Activated naive CD4-positive, alpha-beta T cell treated with anti-CD3 and anti-CD28 coated beads for 36 hours (primary cell): ENCODE results near the gene AFF3. TPM values are rescaled to one million over a fixed set of nuclear protein-coding genes. Genes with fewer than 3 reads are reported as not detected.

Experiments used
- CTCF ChIA-PET: fragments of 350-600 bp; sonication (Branson Sonifier 250); formaldehyde crosslinking; loops from one replicate; lab custom pipeline; 2021; ENCODE audit warnings: antibody characterized with exemption; lab: Charles Lee
- DNase-seq: peaks from one replicate; pipeline ENCODE4 v3.0.0-alpha.2; 2020
- H3K27ac Mint-ChIP-seq: one replicate; pipeline ENCODE4 v1.8.0; 2021; ENCODE audit warnings: mild to moderate bottlenecking, mixed read lengths
- H3K27me3 Mint-ChIP-seq: one replicate; pipeline ENCODE4 v1.8.0; 2021; ENCODE audit warnings: low read depth, mixed read lengths
- H3K36me3 Mint-ChIP-seq: one replicate; pipeline ENCODE4 v1.8.0; 2021; ENCODE audit warnings: low read depth, mixed read lengths
- H3K4me1 Mint-ChIP-seq: one replicate; pipeline ENCODE4 v1.8.0; 2021; ENCODE audit warnings: low read depth, mixed read lengths
- H3K4me3 Mint-ChIP-seq: one replicate; pipeline ENCODE4 v1.8.0; 2021; ENCODE audit warnings: mild to moderate bottlenecking, moderate library complexity, mixed read lengths
- H3K9me3 Mint-ChIP-seq: one replicate; pipeline ENCODE4 v1.8.0; 2021; ENCODE audit warnings: mixed read lengths
- intact Hi-C: fragments of 100-400 bp; cut with micrococcal nuclease; formaldehyde crosslinking; loops from one replicate; pipeline ENCODE4 v1.15.1; 2023
- total RNA-seq, 2 experiments: library from RNA; stranded (reverse); gene quantifications; one replicate each; pipeline ENCODE4 v1.2.3, GENCODE V29; 2021

The AFF3 gene
- total RNA-seq, 2 experiments from 2014 or later, result 1.5 to 2.1 TPM

DNA sequence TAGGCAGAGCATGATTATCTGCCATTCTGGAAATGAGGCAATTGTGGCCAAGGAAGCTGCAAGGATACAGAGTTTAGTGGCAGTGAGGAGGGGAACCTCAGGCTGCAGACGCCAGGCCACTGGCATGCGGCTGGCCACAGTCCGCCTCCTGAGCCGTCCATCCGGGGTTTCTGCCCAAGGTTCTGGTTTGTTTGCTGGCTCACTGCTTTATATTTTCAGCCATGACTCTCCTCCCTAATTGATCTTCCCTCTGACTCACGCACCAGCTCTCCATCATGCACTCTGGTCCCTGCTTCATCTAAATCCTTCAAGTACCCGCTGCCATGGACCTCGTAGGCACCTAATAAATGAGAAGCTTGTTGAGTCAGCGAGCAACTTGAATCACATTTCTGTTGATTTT is 544.8 kb downstream of the AFF3 start:
- Mint-ChIP-seq H3K36me3 (peaks cover 3% of the 10 kb centered on the region), H3K9me3 (no peaks in the 10 kb centered on the region), H3K27ac (no peak overlapping the region), H3K4me3 (no peak overlapping the region), H3K4me1 (no peaks in the 10 kb centered on the region), H3K27me3 (no peaks in the 10 kb centered on the region)
- CTCF ChIA-PET, result no interaction called here
- DNase-seq, result no peak
- intact Hi-C loops, result no loop called here

DNA sequence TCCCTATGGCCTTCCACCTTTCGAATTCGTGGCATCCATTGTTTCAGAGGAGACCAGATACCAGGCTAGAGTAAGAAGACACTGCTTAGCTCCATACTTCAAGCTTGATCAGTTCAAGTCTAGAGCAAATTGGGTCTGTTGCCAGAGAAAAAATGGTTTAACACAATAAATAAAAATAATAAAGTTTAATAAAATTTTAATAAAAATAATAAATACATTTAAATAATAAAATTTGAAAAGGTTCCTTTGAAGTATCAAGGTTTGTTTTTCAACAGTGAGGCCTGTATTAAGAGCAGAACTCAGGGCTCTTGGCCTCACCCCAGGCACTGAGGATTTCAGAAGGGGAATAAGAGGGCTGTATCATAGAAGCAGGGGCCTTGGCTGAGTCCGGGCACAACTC is 547.0 kb downstream of the AFF3 start:
- Mint-ChIP-seq H3K4me1 (no peaks in the 10 kb centered on the region), H3K4me3 (no peak overlapping the region), H3K27ac (no peak overlapping the region), H3K36me3 (peaks cover 3% of the 10 kb centered on the region), H3K9me3 (no peaks in the 10 kb centered on the region), H3K27me3 (no peaks in the 10 kb centered on the region)
- CTCF ChIA-PET, result no interaction called here
- DNase-seq, result no peak
- intact Hi-C loops, result no loop called here

DNA sequence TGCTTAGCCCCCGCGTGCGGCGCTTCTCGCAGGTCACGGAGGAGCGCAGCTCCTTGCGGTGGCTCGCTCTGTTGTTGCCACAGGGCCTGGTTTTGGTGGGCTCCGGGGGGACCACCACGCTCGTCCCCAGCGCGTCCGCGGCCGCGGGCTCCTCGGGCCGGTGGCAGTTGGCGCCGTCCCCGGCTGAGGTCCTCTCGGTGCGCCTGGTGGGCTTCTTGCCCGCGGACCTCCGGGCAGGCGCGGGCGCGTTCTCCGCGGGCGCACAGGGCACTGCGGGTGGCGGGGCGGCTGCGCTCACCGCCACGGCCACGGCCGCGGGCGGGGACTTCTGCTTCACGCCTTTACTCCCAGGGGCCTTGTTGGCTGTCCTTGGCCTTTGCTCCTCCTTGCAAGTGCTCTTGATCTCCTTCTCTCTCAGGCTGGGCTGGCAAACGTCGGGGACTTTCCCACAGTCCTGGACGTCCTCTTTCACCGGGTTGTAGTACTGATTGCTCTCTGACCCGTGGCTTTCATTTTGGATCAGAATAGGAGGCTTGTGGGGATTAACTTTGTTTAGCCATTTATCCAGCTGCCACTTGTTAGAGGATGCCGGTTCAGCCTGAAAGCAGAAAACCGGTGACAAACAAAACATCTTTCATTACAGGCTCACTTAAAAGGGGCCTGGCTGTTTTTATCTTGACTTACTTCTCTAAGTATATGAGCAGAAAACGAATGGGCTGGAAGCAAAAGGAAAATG is 548.5 kb downstream of the AFF3 start:
- Mint-ChIP-seq H3K4me3 (no peak overlapping the region), H3K27ac (no peak overlapping the region), H3K36me3 (peaks cover 3% of the 10 kb centered on the region), H3K4me1 (no peaks in the 10 kb centered on the region), H3K9me3 (no peaks in the 10 kb centered on the region), H3K27me3 (no peaks in the 10 kb centered on the region)
- no peak for DNase-seq
- CTCF ChIA-PET, result no interaction called here
- intact Hi-C loops, result no loop called here

DNA sequence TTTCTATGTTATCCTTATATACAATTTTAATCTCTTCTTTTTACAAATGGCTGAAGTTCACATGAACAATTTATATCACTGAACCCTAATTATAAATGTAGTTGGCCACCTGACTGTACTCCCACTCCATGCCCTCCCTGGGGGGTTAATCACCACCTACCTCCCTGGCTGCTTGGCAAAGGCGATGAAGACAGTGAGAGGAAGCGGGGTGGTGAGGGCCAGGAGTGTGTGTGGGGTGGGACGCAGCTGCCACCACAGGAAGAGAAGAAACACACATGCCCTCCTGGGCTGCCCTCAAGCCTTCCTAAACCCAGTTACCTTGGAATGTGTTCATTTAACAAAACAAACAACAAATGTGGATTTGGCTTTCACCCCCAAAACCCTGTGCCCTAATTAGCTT is 565.6 kb downstream of the AFF3 start:
- no peaks in the 10 kb centered on the region for H3K36me3 Mint-ChIP-seq
- no peaks in the 10 kb centered on the region for H3K4me1 Mint-ChIP-seq
- intact Hi-C loops, result no loop called here
- H3K4me3 Mint-ChIP-seq, result no peak overlapping the region
- CTCF ChIA-PET, result interaction anchor here (1.0 kb wide), 1 partner anchor 18 kb away, joined by 5 read pairs; no protein-coding TSS in a partner anchor
- no peak for DNase-seq
- no peaks in the 10 kb centered on the region for H3K27me3 Mint-ChIP-seq
- H3K27ac Mint-ChIP-seq, result no peak overlapping the region
- no peaks in the 10 kb centered on the region for H3K9me3 Mint-ChIP-seq

DNA sequence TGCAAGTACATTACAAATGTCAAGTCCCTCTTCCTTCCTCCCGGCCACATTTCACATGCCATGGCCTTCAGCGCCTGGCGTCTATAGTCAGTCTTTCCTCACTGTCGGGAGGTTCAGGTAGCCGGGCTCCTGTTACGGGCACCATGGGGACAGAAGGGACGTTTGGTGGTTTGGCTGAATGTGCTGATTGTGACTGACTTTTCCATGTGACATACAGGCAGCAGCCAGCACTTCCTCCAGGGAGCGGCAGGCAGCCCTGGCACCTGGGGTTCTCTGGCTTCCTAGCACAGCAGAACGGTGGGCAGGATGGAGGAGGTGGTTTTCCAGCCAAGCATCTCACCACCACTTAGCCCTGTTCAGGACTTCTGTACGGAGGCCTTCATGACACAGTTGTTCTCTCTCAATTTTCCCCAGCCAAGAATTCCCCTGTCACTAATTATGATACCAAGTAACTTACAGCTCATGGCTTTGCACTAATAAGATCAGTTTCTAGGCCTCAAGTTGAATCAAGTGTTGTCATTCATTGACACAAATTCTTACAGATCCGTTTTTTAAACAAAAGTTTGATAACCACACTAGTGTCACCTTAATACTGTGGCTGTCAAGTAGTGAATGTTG is 568.6 kb downstream of the AFF3 start:
- CTCF ChIA-PET, result no interaction called here
- intact Hi-C loops, result no loop called here
- Mint-ChIP-seq H3K4me3 (no peak overlapping the region), H3K4me1 (no peaks in the 10 kb centered on the region), H3K36me3 (no peaks in the 10 kb centered on the region), H3K27me3 (no peaks in the 10 kb centered on the region), H3K27ac (no peak overlapping the region), H3K9me3 (no peaks in the 10 kb centered on the region)
- no peak for DNase-seq

DNA sequence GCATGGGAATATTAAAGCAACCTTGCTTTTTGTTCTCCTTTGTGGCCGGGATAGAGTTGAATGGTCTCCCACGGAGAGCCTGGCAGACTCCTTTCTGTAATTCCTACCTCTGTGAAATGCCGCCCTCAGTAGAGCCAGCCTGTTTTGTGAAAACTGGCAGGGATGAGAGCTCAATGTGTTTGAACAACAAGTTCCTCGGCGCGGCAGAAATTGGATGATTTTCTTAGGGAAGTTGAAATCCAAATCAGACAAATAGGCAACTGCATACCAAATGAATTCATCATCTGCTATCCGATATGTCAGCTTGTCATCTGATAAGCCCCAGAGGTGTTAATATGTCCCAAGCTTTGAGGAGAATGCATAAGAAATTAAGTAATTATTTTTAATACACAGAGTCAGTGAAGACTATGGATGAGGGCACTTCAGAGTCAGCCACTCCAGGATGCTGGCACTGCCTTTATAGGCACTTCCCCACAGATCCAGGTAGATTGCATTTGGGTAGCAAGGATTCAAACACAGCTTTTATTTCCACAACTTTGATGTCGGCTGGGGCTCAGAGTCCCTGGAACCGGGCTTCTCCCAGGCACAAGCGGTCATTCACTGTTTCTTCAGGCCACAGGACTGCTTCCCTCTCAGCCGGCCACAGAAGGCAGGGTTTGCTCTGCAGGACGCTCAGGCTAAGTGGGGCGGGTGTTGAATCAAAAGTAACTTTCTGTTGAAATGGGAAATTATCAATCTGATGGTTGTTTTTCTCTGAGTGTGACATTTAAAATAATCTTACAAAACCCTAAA is 569.8 kb downstream of the AFF3 start:
- Mint-ChIP-seq H3K27ac (no peak overlapping the region), H3K4me1 (no peaks in the 10 kb centered on the region), H3K36me3 (no peaks in the 10 kb centered on the region), H3K4me3 (no peak overlapping the region), H3K9me3 (no peaks in the 10 kb centered on the region), H3K27me3 (no peaks in the 10 kb centered on the region)
- CTCF ChIA-PET, result no interaction called here
- intact Hi-C loops, result no loop called here
- DNase-seq, result no peak

DNA sequence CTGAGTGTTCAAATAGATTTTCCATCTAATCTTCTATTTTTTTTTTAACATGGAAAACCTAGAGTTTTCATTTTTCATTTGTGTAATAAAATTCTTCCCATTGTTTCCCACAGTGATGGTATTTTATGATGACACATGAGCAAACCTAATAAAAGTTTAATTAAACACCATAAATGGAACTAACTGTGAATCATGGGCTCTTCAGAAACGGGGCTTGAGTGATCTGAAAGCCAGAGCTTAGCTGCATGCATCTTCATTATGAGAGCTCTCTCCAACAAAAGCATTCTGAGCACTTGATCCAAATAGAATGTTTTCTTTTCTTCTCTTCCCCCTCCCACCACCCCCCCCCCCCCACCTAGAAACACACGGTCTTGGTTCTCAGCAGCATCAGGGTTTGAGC is 570.4 kb downstream of the AFF3 start:
- Mint-ChIP-seq H3K36me3 (no peaks in the 10 kb centered on the region), H3K4me1 (no peaks in the 10 kb centered on the region), H3K27me3 (no peaks in the 10 kb centered on the region), H3K27ac (no peak overlapping the region), H3K4me3 (no peak overlapping the region), H3K9me3 (no peaks in the 10 kb centered on the region)
- intact Hi-C loops, result no loop called here
- CTCF ChIA-PET, result no interaction called here
- no peak for DNase-seq

DNA sequence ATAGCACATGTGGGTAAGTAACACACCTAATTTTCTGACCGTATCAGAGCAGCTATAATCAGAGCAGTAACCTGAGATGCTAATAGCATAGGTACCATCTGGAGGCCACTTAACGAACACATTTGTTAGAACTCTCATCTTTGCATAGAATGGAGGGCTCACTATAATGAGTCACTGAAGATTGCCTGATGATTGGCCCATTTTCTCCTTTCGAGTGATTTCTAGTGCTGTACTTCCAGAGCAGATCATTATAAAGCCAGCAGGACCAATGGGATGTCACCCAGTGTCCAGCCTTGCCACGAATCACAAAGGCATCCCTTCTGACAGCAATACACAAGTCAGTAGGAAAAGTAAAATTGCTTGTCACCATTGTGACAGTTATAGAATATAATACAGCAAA is 570.9 kb downstream of the AFF3 start:
- Mint-ChIP-seq H3K4me3 (no peak overlapping the region), H3K27me3 (no peaks in the 10 kb centered on the region), H3K4me1 (no peaks in the 10 kb centered on the region), H3K27ac (no peak overlapping the region), H3K36me3 (no peaks in the 10 kb centered on the region), H3K9me3 (no peaks in the 10 kb centered on the region)
- CTCF ChIA-PET, result interaction anchor here (1.5 kb wide), 1 partner anchor 12 kb away, joined by 6 read pairs; no protein-coding TSS in a partner anchor
- intact Hi-C loops, result no loop called here
- no peak for DNase-seq

DNA sequence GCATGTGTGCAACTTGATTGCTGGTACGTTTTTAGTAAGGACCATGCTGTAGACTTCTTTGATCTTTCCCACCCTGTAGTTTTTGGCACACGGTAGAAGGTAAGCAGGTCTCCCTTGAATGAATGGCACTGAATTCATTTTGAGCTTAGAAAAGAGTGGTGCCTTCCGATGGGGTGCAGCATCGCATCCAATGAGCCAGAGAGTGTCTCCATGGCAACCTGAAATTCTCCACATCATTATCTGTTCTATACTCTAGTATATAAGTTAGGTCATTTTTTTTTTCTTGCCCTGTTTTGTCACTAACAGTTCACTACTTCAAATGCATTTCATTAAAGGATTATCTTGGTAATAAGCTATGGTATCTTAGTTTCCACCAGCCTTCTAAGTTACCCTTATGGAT is 571.4 kb downstream of the AFF3 start:
- DNase-seq, result no peak
- no peaks in the 10 kb centered on the region for H3K36me3 Mint-ChIP-seq

DNA sequence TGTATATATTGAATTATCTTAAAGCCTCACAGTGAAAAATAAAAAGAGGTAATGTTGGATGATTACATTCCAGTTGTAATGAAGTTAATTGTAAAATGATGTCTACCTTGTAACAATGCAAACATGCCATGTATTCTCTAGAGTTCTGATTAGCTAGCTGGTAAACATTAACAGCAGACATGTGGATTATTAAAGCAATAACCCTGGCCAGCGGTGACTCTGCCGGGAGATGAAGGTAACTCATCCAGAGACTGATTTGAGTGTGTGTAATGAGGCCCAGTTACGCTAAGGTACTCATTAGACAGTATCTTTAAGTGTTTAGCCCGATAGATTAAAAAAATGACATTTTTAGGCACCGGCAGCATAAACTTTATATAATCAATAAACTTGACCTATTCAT is 573.0 kb downstream of the AFF3 start:
- H3K4me1 Mint-ChIP-seq, result no peaks in the 10 kb centered on the region
- intact Hi-C loops, result no loop called here
- no peak for DNase-seq
- CTCF ChIA-PET, result no interaction called here
- no peak overlapping the region for H3K27ac Mint-ChIP-seq
- H3K36me3 Mint-ChIP-seq, result no peaks in the 10 kb centered on the region
- H3K9me3 Mint-ChIP-seq, result no peaks in the 10 kb centered on the region
- no peak overlapping the region for H3K4me3 Mint-ChIP-seq
- H3K27me3 Mint-ChIP-seq, result no peaks in the 10 kb centered on the region

More for the DNA sequence above, 571.4 kb downstream of the AFF3 start:
- Mint-ChIP-seq H3K9me3 (no peaks in the 10 kb centered on the region), H3K4me1 (no peaks in the 10 kb centered on the region), H3K27me3 (no peaks in the 10 kb centered on the region), H3K4me3 (no peak overlapping the region), H3K27ac (no peak overlapping the region)
- CTCF ChIA-PET, result interaction anchor here (1.5 kb wide), 1 partner anchor 12 kb away, joined by 6 read pairs; no protein-coding TSS in a partner anchor
- intact Hi-C loops, result no loop called here

DNA sequence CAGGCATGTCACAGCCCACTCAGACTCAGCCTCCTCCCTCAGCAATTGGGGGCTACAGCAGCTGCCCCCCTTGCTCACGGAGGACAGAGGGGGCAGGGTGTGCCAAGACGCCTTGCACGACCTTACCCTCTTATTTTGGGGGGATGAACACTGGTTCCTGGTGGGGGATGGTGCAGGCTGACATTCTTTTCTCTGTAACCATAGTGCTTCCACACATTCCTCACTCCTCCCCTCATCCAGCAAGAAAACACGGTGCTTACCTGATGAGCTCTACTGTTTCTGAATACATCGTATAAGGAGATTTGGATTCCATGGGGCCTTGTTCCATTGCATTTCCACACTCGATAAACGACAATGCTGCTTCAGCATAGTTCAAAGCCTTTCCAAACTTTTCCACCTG is 577.2 kb downstream of the AFF3 start:
- intact Hi-C loops, result no loop called here
- H3K27me3 Mint-ChIP-seq, result no peaks in the 10 kb centered on the region
- H3K4me3 Mint-ChIP-seq, result no peak overlapping the region
- no peak for DNase-seq
- no peaks in the 10 kb centered on the region for H3K36me3 Mint-ChIP-seq
- H3K4me1 Mint-ChIP-seq, result no peaks in the 10 kb centered on the region
- CTCF ChIA-PET, result interaction anchor here (0.6 to 1.1 kb wide), 2 partner anchors 680 to 1014 kb away, joined by 3 read pairs; no protein-coding TSS in a partner anchor
- H3K27ac Mint-ChIP-seq, result no peak overlapping the region
- no peaks in the 10 kb centered on the region for H3K9me3 Mint-ChIP-seq

DNA sequence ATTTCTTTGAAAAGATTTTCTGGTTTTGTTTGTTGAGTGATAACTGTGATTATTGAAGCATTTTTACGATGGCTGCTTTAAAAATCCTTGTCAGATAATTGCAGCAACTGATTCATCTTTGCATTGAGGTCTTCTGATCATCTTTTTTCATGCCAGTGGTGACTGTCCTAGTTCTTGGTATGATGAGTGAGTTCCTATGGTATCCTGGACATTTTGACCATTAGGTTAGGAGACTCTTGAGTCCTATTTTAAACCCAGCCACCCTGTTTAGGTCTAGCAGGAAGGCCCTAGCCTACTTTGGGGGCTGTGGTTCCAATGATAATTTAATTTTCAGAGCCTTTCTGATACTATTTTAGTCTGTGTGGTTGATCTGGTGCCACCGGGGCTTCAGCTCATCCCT is 579.9 kb downstream of the AFF3 start:
- Mint-ChIP-seq H3K9me3 (no peaks in the 10 kb centered on the region), H3K27ac (no peak overlapping the region), H3K27me3 (no peaks in the 10 kb centered on the region), H3K4me1 (peaks cover 1% of the 10 kb centered on the region), H3K4me3 (no peak overlapping the region), H3K36me3 (no peaks in the 10 kb centered on the region)
- CTCF ChIA-PET, result no interaction called here
- intact Hi-C loops, result no loop called here
- DNase-seq, result no peak
